ENCODE results near the gene KISS1.

Gene KISS1

GRCh38 chr1:204155881-204156280, 40.4 kb downstream of the KISS1 start:
- no peak for DNase-seq (ENCODE audit: low spot score)

GRCh38 chr1:204154568-204155255, 41.6 kb downstream of the KISS1 start:
- no peak for DNase-seq (ENCODE audit: low spot score)

GRCh38 chr1:204153667-204154066, 42.6 kb downstream of the KISS1 start:
- DNase-seq (ENCODE audit: low spot score) = no peak

GRCh38 chr1:204152310-204153044, 43.8 kb downstream of the KISS1 start:
- DNase-seq (ENCODE audit: low spot score) = no peak

GRCh38 chr1:204151552-204152309, 44.6 kb downstream of the KISS1 start, which contains the start of gene ETNK2:
Gene ETNK2, minus strand, starts transcription at chr1:204152044. Its CDS starts 192 bp downstream, at chr1:204151852.
- no peak for DNase-seq (ENCODE audit: low spot score)

GRCh38 chr1:204150702-204151551, 45.4 kb downstream of the KISS1 start:
- DNase-seq (ENCODE audit: low spot score) = no peak

- no peak for DNase-seq (ENCODE audit: low spot score)
Observed at GRCh38 chr1:204149635-204150565, 46.4 kb downstream of the KISS1 start.

- DNase-seq (ENCODE audit: low spot score) = no peak
Observed at GRCh38 chr1:204149107-204149506, 47.2 kb downstream of the KISS1 start.

GRCh38 chr1:204147406-204148383, 48.6 kb downstream of the KISS1 start:
- peak; percentile 79 for DNase-seq (ENCODE audit: low spot score)

- DNase-seq (ENCODE audit: low spot score) = no peak
Observed at GRCh38 chr1:204146965-204147364, 49.3 kb downstream of the KISS1 start.

- no peak for DNase-seq (ENCODE audit: low spot score)
Observed at GRCh38 chr1:204146309-204146708, 50.0 kb downstream of the KISS1 start.

- DNase-seq (ENCODE audit: low spot score) = no peak
Observed at GRCh38 chr1:204145033-204145504, 51.2 kb downstream of the KISS1 start.

- no peak for DNase-seq (ENCODE audit: low spot score)
Observed at GRCh38 chr1:204143276-204144041, 52.8 kb downstream of the KISS1 start.

GRCh38 chr1:204142032-204142974, 54.0 kb downstream of the KISS1 start:
- DNase-seq (ENCODE audit: low spot score) = no peak

GRCh38 chr1:204141131-204141530, 55.2 kb downstream of the KISS1 start:
- no peak for DNase-seq (ENCODE audit: low spot score)

Data from putamen (tissue), 1 donor.